Peyer's patch (tissue), 4 donors: ENCODE data around the gene ABCD2.

ENCODE experiments used
- CTCF ChIP-seq, 6 experiments: fragments of 450-650 bp in 4 of 6; fragments of 200-600 bp in 2 of 6; sonication (generic) in 1 of 6; IDR thresholded peaks; one replicate each; pipeline ENCODE4 v1.5.1; 2017 to 2019; ENCODE audit warnings: antibody characterized with exemption in 6 of 6, mild to moderate bottlenecking in 3 of 6, moderate library complexity in 1 of 6
- POLR2A ChIP-seq, 2 donors: fragments of 450-650 bp; IDR thresholded peaks; one replicate each; pipeline ENCODE4 v1.5.1; 2017; ENCODE audit warnings: antibody characterized with exemption in 2 of 2, mild to moderate bottlenecking in 2 of 2, moderate library complexity in 2 of 2

- TF ChIP-seq POLR2A (IDR thresholded peaks at IDR 0.05) (no peak), CTCF (IDR thresholded peaks at IDR 0.05) (no peak)
Measured at GRCh38 chr12:39617887-39618286, 1.7 kb downstream of the ABCD2 start.
